Osteoblast (primary cell): ENCODE data around the gene UBASH3A. TPM values are rescaled to one million over a fixed set of nuclear protein-coding genes. Genes with fewer than 3 reads are reported as not detected.

Experiments used
- DNase-seq: peaks from one replicate; pipeline ENCODE4 v3.0.0; 2011; ENCODE audit warnings: low spot score, mixed read lengths; ENCODE audit not compliant: insufficient read length; ENCODE audit errors: missing footprints
- H2AFZ ChIP-seq: 2 replicates; pipeline ENCODE4 v1.6.0; 2011; ENCODE audit warnings: mild to moderate bottlenecking, low read length
- H3K27ac ChIP-seq: 2 replicates; pipeline ENCODE4 v1.5.1; 2011; ENCODE audit warnings: mild to moderate bottlenecking, low read depth, low read length, moderate library complexity
- H3K27me3 ChIP-seq: 2 replicates; pipeline ENCODE4 v1.6.0; 2012; ENCODE audit warnings: mild to moderate bottlenecking, control low read depth, inconsistent platforms, low read length, moderate library complexity; ENCODE audit not compliant: insufficient read depth
- H3K36me3 ChIP-seq: 2 replicates; pipeline ENCODE4 v1.5.1; 2011; ENCODE audit warnings: mild to moderate bottlenecking, low read length, control low read depth, moderate library complexity; ENCODE audit not compliant: insufficient read depth
- H3K4me1 ChIP-seq: 2 replicates; pipeline ENCODE4 v1.5.1; 2011; ENCODE audit warnings: mild to moderate bottlenecking, low read length, control low read depth, moderate library complexity; ENCODE audit not compliant: insufficient read depth
- H3K4me2 ChIP-seq: 2 replicates; pipeline ENCODE4 v1.6.0; 2011; ENCODE audit warnings: mild to moderate bottlenecking, low read length; ENCODE audit not compliant: insufficient read depth
- H3K4me3 ChIP-seq: fragments of 200-600 bp; sonication (generic); 3 replicates; pipeline ENCODE4 v1.5.1; 2012; ENCODE audit warnings: mild to moderate bottlenecking, low read length, inconsistent platforms; ENCODE audit not compliant: insufficient read depth
- H3K79me2 ChIP-seq: 2 replicates; pipeline ENCODE4 v1.6.0; 2012; ENCODE audit warnings: mild to moderate bottlenecking, low read length, control low read depth, inconsistent platforms; ENCODE audit not compliant: insufficient read depth
- H3K9me3 ChIP-seq: 2 replicates; pipeline ENCODE4 v1.5.1; 2011; ENCODE audit warnings: low read depth, low read length, control low read depth
- H4K20me1 ChIP-seq: 2 replicates; pipeline ENCODE4 v1.6.0; 2012; ENCODE audit warnings: mild to moderate bottlenecking, low read length, control low read depth; ENCODE audit not compliant: insufficient read depth
- CTCF ChIP-seq: IDR thresholded peaks from 2 replicates; pipeline ENCODE4 v1.5.1; 2011; ENCODE audit warnings: mild to moderate bottlenecking, low read depth, low read length, moderate library complexity; ENCODE audit errors: extremely low read depth
- total RNA-seq: library from RNA; depleted of rRNA; stranded (reverse); fragments of >200 nt; gene quantifications from 2 replicates; pipeline ENCODE4 v1.2.3, GENCODE V29; 2012

UBASH3A gene
- total RNA-seq, 1 donor: not detected

DNA sequence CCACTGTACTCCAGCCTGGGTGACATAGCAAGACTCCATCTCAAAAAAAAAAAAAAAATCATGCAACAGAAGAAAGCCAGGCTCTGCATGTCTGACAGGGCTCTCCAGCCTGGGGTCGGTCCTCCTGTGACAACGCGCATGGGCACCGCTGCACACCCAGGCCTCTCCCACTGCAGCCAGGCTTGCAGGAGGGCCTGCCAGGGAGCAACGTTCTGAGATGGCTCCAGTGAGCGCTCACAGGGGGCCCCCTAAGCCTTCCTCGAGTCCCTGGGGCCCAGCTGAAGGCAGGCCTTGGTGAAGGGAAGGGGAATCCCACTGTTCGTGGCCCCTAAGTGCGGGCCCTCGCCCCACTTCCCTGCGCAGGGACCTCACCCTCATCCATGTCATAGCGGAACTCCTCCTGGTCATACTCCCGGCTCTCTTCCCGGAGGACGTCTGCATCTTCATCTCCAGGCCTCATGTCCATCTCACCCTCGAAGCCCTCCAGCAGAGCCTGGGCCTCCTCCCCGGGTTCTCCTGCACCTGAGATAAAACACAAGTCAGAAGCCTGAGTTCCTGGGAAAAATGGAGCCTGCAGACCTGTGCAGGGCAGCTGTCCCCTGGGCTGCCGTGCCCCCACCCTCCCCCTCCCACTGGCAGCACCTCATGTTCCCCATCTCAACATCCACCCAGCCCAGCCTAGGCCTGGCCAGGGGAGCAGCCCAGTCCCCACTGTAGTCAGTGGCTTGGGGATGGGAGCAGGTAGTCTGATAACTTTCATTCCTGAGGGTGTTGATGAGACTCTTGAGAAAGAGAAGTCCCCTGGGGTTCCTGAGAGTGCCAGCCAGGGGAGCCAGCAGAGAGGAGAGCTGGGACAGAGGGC lies 72.1 kb downstream of the UBASH3A start:
- TF ChIP-seq CTCF: no peak
- no peaks in the 10 kb centered on the region for H4K20me1 ChIP-seq
- DNase-seq: no peak
- H3K4me3 ChIP-seq: no peak overlapping the region
- no peak overlapping the region for H3K27ac ChIP-seq
- no peak overlapping the region for H2AFZ ChIP-seq
- no peaks in the 10 kb centered on the region for H3K36me3 ChIP-seq
- H3K4me2 ChIP-seq: no peak overlapping the region
- peaks cover 4% of the 10 kb centered on the region for H3K4me1 ChIP-seq
- H3K9me3 ChIP-seq: no peaks in the 10 kb centered on the region
- no peaks in the 10 kb centered on the region for H3K79me2 ChIP-seq
- H3K27me3 ChIP-seq: no peaks in the 10 kb centered on the region

GRCh38 chr21:42476388-42477331 lies 73.0 kb downstream of the UBASH3A start:
- Histone ChIP-seq H3K27ac (no peak overlapping the region), H2AFZ (no peak overlapping the region), H3K4me2 (no peak overlapping the region), H3K4me1 (peaks cover 4% of the 10 kb centered on the region), H4K20me1 (no peaks in the 10 kb centered on the region), H3K9me3 (no peaks in the 10 kb centered on the region), H3K79me2 (no peaks in the 10 kb centered on the region), H3K27me3 (no peaks in the 10 kb centered on the region), H3K4me3 (no peak overlapping the region), H3K36me3 (no peaks in the 10 kb centered on the region)
- no peak for TF ChIP-seq CTCF
- no peak for DNase-seq

DNA sequence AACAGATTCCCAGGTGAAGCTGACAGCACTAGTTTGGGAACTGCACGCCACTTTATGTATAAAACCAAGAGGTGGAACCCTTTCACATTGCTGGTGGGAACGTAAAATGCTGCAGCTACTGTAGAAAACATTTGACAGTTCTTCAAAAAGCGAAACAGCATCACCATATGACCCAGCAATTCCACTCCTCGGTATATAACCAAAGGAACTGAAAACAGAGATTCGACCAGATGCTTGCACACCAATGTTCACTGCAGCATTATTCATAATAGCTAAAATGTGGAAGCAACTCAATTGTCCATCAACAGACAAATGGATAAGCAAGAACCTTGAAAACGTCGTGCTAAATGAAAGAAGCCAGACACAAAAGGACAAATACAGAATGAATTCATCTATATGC lies 74.8 kb downstream of the UBASH3A start:
- Histone ChIP-seq H3K4me1 (peaks cover 4% of the 10 kb centered on the region), H2AFZ (no peak overlapping the region), H4K20me1 (no peaks in the 10 kb centered on the region), H3K27me3 (no peaks in the 10 kb centered on the region), H3K27ac (no peak overlapping the region), H3K4me3 (no peak overlapping the region), H3K9me3 (no peaks in the 10 kb centered on the region), H3K4me2 (no peak overlapping the region), H3K79me2 (no peaks in the 10 kb centered on the region), H3K36me3 (no peaks in the 10 kb centered on the region)
- no peak for DNase-seq
- TF ChIP-seq CTCF: no peak

DNA sequence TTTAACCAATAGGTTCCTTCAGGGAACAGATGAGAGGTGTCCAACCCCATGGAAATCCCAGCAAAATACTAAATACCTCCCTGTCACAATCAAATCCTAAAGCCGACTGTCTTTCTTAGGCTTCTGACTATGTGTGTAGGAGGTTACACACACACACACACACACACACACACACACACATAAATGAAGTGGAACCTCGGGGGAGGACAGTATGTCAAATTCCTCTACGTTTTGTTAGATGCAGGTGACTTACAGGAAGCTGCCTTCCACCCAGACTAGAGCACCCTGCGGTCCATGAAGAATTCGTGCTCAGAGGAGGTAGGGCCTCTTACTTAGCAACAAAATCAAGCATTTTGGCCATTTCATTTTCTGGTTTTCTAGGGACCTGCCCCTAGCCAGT lies 75.9 kb downstream of the UBASH3A start:
- H3K4me3 ChIP-seq: no peak overlapping the region
- no peak overlapping the region for H3K4me2 ChIP-seq
- no peak for DNase-seq
- TF ChIP-seq CTCF: no peak
- H3K9me3 ChIP-seq: no peaks in the 10 kb centered on the region
- no peaks in the 10 kb centered on the region for H3K79me2 ChIP-seq
- H4K20me1 ChIP-seq: no peaks in the 10 kb centered on the region
- H2AFZ ChIP-seq: no peak overlapping the region
- H3K27ac ChIP-seq: no peak overlapping the region
- H3K4me1 ChIP-seq: no peaks in the 10 kb centered on the region
- no peaks in the 10 kb centered on the region for H3K36me3 ChIP-seq
- no peaks in the 10 kb centered on the region for H3K27me3 ChIP-seq
